GM19193 (cell line): Measurements from ENCODE around the gene TEX28.
"Not testable (repeated sequence)": the region's sequence is repeated elsewhere in the genome, so short reads cannot be mapped to it uniquely, and the experiment has no call there.

Source experiments
- POLR2A ChIP-seq: IDR thresholded peaks from 4 replicates; pipeline ENCODE4 v1.6.1; 2011; ENCODE audit not compliant: insufficient read depth, insufficient read length; ENCODE audit errors: extremely low read depth

TEX28 gene

DNA sequence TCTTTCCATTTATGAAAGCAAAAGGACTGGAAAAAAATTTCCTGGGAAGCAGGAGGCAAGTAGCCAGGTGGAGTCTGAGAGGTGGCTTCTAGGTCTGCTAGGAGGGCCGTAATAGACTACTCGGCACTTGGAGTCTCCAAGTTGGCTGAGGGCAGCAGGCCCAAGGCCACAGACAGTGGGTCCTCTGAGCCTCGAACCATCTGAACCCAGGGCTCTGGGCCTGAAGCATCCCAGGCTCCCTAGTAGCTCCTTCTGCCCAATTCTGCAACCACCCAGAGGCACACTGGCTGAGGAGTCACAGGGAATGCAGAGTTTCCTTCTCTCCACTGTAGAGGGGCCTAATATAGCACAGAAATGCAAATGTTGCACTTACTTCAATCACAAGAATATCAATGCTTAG lies 20.5 kb upstream of the TEX28 start:
- TF ChIP-seq POLR2A = no peak

DNA sequence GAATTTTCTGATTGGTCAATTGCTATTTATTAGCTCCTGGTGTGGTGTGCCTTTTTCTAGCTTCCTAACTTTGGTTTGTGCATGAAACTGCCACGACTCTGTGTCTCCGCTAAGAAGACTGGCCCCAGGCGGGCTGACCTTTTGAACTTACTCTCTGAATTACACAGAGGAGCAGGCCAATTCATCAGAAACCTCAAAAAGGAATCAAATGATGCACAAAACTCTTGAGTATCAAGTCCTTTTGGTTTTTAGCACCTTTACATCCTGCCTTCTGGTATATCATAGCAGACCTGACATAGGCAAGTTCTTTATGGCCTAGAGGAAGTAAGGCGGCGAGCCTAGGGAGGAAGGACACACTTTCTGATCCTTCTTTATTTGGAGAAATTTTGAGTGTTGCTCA lies 18.2 kb upstream of the TEX28 start:
- no peak for TF ChIP-seq POLR2A

DNA sequence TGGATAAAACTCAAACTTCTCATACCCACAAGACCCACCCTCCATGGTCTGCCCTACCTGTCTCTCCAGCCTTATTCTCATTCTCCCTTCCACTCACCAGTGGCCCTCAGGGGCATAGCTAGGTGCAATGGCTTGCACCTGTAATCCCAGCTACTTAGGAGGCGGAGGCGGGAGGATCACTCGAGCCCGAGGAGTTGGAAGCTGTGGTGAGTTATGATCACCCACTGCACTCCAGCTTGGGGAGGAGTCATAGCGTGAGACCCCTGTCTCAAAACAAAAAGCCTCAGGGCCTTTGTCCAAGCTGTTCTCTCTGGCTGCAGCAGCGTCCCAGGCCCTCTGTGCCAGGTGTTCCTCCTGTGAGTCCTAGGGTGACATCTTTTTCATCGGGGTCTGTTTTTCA lies 17.2 kb upstream of the TEX28 start:
- TF ChIP-seq POLR2A = no peak

GRCh38 chrX:154310616-154311536 lies 16.0 kb upstream of the TEX28 start:
- no peak for TF ChIP-seq POLR2A

DNA sequence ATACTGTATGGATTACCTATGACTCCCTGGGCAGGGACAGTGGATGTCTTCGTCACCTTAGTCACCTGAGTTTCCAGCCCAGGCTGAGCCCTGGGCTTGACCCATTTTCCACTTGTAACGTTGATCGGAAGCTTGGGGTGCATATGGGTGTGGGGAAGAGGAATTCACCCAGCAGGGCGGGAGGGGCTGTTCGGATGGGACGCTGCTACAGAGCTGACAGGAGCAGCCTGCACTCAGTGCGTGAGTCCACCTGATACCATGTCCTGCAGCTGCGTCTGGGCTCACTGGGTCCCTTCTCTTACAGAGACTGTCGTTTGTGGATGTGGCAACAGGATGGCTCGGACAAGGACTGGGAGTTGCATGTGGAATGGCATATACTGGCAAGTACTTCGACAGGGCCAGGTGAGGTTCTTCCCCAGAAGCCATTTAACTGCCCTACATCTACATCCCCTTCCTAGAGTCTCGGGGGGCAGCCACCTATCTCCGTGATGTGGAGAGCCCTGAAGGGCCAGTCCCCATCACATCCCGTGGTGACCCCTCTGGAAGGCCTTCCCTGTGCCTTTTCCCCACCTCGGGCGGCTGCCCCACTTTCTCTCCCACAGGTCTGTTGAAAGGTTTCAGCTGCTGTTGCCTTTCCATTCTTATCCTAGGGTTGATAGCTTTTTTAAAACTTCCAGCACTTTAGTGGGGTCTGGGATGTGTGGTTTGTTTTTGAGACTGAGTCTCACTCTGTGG lies 14.3 kb upstream of the TEX28 start:
- no peak for TF ChIP-seq POLR2A

DNA sequence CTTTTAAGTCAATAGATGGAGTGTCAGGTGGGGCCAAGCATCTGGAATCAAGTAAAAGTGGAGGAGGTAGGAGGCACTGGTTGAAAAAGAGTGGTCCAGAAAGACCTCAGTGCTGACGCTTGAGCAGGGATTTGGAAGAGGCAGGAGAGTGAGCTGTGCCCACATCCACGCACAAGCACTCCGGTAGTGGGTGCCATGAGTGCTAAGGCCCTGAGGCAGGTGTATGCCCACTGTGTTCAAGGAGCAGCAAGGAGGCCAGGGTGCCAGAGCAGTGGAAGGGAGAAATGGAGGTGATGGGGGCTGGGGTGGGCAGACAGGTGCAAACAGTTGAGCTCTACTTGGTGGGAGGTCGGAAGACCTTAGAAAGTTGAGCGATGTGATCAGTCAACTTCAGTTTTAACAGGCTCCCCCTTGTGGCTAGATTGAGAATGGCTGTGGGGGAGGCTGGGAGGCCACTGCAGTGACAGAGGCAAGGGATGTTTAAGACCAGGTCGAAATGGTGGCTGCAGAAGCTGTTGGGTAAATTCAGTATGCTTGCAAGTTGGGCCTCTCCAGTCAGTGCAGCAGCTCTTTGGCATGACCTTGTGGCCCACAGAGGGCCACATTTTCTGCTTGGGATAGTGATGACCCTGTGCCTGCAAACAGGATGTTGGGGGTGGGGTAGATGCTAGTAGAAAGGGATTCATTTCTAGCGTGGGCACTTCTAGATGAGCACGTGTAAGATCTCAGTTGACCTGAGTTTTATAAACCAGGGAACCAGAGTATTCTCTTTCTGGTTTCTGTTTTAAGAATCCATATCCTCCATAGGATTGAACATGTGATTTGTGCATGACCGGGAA lies 13.4 kb upstream of the TEX28 start:
- TF ChIP-seq POLR2A = no peak

- TF ChIP-seq POLR2A = no peak
Measured at GRCh38 chrX:154307202-154307601, 12.3 kb upstream of the TEX28 start.

DNA sequence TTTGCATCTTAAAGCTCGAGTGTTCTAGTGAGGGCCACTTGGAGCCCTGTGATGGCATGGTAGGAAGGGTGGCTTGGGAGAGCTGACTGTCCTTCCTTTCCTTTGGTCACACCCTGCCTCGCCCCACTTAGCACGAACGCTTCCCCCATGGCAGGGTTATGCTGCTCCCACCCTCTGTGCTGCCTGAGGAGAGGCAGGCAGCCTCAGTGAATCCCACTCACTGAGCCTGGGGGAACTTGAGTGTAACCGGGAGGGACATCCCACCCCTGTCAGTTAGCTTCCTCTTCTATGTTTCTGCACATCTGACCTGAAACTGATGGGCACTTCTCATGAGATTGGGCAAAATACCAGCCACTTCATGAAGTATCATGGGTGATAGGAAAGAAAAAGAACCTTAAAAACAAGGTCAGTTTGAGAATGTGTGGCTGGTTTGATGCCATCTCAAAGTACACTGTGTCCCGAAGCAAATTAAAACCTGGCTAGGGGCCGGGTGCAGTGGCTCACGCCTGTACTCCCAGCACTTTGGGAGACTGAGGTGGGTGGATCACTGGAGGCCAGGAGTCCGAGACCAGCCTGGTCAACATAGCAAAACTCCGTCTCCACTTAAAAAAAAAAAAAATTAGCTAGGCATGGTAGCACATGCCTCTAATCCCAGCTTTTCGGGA lies 10.7 kb upstream of the TEX28 start:
- TF ChIP-seq POLR2A = no peak

DNA sequence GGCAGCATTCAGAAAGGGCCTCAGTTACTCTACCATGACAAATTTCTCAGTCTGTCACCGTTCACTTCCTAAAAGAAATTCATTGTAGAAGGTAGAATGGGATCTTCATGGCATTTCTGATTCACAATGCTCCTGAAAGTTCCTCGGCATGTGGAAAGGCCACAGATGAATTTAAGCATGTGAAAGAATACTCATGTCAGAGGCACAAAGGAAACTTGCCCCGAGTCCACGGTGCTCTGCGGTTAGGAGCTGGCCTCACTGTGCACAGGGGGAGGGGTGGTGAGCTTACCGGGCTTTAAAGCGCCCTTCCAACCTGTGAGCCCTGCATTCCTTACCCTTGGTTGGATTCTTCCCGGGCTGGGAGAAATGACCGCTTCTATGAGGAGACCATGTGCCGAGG lies 9.9 kb upstream of the TEX28 start:
- no peak for TF ChIP-seq POLR2A

DNA sequence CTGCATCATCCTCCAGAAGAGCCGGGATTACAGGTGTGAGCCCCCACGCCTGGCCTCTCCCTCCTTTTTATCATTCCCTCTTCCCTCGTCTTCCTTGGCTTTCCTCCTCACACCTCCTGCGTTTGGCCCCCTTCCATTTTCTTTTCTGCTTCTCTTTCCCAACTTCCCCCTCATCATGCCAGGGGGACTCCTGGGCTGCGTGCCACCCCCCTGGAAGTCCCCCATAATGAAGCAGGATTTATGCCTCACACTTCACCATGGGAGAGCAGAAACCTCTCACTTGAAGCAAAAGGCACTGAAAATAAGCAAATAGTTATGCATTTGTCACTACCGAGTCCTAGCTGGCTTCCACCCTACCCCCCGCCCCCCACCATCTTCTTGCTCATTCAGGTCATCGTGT lies 8.6 kb upstream of the TEX28 start:
- no peak for TF ChIP-seq POLR2A

DNA sequence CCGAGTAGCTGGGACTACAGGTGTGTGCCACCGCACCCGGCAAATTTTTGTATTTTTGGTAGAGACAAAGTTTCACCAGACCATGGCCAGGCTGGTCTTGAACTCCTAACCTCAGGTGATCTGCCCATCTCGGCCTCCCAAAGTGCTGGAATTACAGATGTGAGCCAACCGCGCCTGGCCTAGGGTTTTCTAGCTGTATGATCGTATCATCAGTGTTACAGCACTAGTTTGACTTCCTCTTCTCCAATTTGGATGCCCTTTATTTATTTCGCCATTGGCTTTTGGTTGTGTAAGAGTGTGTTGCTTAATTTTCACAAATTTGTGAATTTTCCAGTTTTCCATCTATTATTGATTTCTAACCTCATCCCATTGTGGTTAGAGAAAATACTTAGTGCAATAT lies 5.9 kb upstream of the TEX28 start:
- no peak for TF ChIP-seq POLR2A

DNA sequence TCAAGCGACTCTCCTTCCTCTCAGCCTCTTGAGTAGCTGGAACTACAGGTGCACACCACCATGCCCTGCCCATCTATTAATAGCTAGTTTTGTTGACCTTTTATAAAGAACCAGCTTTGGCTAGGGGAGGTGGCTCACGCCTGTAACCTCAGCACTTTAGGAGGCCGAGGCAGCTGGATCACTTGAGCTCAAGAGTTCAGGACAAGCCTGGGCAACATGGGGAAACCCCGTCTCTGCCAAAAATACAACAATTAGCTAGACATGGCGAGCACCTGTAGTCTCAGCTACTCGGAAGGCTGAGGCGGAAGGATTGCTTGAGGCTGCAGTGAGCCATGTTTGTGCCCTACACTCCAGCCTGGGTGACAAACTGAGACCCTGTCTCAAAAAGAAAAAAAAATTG lies 3.4 kb upstream of the TEX28 start:
- TF ChIP-seq POLR2A = no peak

GRCh38 chrX:154296731-154297130 lies 1.8 kb upstream of the TEX28 start:
- no peak for TF ChIP-seq POLR2A

DNA sequence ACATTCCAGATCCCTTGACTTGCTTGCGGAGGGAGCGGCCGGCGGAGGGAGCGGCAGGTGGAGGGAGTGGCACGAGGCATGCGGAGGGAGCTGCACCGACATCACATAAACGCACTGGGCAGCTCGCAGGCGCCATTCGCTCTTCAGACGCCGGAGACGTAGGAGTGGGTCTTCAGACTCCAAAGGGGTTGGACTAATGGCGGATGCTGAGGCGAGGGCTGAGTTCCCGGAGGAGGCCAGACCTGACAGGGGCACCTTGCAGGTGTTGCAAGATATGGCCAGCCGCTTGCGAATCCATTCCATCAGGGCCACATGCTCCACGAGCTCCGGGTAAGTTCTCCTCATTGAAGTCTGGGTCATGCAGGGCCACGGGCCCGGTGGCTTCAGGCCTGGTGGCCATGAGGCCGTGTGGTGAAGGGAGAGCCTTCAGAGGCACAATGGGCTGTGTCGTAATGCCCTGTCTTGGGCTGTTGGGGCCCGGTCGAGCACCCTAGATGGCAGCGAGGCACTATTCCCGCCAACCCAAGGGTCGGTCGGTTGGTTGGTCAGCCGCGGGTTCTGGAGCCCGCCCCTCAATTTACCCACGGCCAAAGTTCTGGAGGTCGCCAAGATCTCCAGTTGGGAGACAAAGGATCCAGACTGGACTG lies 863 bp upstream of the TEX28 start, which contains the start of gene TKTL1:
TKTL1 (plus strand) TSS at position 132 of the 647 bp plus-strand sequence; CDS start at position 197, 65 bp downstream.
- TF ChIP-seq POLR2A = no peak

- TF ChIP-seq POLR2A = not testable (repeated sequence)
Measured at GRCh38 chrX:154257282-154257681, 37.6 kb downstream of the TEX28 start, which contains the start of gene OPN1MW3. Gene OPN1MW3 (plus strand): TSS chrX:154257582. CDS start chrX:154257620, 38 bp downstream.
